HEK293T (cell line): ENCODE data around the gene DES.

Source experiments
- FOXA1 ChIP-seq: fragments of 450-650 bp; IDR thresholded peaks from 2 replicates; pipeline ENCODE4 v1.6.1; 2016; ENCODE audit warnings: mild to moderate bottlenecking
- FOXM1 ChIP-seq: fragments of 450-650 bp; IDR thresholded peaks from 2 replicates; pipeline ENCODE4 v1.6.1; 2017; ENCODE audit warnings: mild to moderate bottlenecking, borderline replicate concordance
- NFRKB ChIP-seq: fragments of 450-650 bp; IDR thresholded peaks from 2 replicates; pipeline ENCODE4 v1.6.1; 2016; ENCODE audit warnings: mild to moderate bottlenecking, moderate library complexity
- SP1 ChIP-seq: fragments of 450-650 bp; IDR thresholded peaks from 2 replicates; pipeline ENCODE4 v1.6.1; 2017
- SUZ12 ChIP-seq: fragments of 450-650 bp; IDR thresholded peaks from 2 replicates; pipeline ENCODE4 v1.6.1; 2016; ENCODE audit warnings: mild to moderate bottlenecking
- TF ChIP-seq, protein P1 (sequence below): fragments of 450-650 bp; IDR thresholded peaks from 2 replicates; pipeline ENCODE4 v1.6.1; 2016

DNA sequence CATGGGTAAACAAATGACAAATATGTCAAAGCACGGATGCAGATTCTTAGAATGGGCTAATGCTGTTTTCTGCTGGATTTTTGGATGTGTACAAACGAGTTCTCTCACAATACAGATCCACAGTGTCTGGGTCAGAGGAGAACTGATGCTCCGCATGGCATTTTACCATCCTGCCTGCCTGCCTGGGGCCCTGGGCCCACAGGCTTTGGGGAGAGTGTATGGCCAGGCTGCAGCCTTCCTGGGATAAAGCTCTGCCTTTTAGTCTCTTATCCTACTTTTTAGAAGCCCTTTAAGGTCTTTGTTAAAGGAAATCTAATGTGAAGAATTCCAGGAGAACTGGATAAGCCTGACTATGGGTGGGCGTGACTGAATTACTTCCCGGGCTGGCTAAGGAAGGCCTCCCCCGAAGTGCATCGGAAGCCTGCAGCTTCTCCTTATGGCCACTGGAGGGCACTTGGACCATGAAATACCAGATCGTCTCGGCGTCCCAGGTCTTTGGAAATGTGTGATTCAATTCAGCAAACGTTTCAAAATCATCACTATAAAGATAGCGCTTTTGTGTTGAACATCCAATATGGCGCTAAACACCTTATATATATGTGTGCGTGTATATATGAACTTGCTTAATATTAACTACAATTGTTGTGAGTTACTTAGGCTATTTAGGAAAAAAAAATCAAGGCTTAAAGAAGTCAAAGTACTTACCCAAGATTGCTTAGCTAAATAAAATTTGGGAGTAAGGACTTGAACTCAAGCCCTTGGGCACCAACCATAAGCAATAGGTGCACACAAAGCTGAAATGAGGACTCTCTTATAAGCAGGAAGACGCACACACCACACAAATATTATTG lies 15.3 kb upstream of the DES start:
- no peak for TF ChIP-seq FOXA1
- TF ChIP-seq NFRKB: no peak
- TF ChIP-seq, protein P1, sequence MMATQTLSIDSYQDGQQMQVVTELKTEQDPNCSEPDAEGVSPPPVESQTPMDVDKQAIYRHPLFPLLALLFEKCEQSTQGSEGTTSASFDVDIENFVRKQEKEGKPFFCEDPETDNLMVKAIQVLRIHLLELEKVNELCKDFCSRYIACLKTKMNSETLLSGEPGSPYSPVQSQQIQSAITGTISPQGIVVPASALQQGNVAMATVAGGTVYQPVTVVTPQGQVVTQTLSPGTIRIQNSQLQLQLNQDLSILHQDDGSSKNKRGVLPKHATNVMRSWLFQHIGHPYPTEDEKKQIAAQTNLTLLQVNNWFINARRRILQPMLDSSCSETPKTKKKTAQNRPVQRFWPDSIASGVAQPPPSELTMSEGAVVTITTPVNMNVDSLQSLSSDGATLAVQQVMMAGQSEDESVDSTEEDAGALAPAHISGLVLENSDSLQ: no peak
- TF ChIP-seq SP1: no peak
- TF ChIP-seq FOXM1: no peak
- no peak for TF ChIP-seq SUZ12
